ENCODE data around the gene SERPIND1.

SERPIND1 gene

DNA sequence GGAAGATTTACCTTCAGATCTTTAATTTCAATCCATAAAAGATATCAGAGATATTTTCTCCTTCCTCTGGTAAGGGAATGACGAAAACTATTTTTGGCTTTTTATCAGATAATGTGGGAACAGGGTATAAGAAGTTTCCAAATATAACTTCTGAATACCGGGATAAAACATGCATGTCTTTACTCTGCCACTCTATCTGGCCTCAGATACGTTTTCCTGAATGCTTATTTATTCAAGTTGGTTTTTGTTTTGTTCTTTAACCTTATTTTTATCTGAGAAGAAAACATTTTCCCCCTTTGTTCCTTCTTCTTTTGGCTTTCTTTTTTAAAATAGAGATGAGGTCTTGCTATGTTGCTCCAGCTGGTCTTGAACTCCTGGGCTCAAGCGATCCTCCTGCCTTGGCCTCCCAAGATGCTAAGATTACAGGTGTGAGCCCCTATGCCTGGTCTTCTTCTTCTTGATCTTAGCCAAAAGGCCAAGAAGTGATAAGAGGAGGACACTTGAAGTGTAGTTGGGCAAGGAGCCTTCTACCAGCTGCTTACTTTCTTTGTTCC lies 1.5 kb downstream of the SERPIND1 start:
- no peak for DNase-seq (ENCODE audit: low read depth, low spot score)

DNA sequence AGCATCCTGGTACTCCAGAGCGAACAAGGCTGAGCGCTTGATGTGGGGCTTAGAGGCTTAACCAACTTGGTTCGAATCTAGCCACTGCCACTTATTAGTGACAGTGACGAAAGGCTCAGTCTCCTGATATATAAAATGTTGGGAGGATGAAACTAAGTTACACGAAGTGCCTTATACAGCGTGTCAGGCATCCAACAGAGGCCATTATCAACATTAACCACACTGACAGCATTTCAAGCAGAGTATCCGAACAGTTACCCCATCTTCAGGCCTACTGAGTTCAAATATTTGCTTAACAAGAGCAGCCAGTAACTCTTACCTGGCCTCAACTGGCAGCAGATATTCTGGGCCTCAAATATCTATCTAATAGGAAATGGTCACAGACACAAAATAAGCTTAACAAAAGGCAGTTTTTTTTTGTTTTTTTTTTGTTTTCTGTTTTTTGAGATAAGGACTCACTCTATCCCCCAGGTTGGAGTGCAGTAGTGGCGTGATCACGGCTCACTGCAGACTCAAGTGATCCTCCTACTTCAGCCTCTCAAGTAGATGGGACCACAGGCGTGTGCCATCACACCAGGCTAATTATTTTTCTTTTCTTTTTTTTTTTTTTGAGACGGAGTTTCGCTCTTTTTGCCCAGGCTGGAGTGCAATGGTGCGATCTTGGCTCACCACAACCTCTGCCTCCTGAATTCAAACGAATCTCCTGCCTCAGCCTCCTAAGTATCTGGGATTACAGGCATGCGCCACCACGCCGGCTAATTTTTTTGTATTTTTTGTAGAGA lies 2.9 kb downstream of the SERPIND1 start:
- DNase-seq (ENCODE audit: low read depth, low spot score), result no peak

DNA sequence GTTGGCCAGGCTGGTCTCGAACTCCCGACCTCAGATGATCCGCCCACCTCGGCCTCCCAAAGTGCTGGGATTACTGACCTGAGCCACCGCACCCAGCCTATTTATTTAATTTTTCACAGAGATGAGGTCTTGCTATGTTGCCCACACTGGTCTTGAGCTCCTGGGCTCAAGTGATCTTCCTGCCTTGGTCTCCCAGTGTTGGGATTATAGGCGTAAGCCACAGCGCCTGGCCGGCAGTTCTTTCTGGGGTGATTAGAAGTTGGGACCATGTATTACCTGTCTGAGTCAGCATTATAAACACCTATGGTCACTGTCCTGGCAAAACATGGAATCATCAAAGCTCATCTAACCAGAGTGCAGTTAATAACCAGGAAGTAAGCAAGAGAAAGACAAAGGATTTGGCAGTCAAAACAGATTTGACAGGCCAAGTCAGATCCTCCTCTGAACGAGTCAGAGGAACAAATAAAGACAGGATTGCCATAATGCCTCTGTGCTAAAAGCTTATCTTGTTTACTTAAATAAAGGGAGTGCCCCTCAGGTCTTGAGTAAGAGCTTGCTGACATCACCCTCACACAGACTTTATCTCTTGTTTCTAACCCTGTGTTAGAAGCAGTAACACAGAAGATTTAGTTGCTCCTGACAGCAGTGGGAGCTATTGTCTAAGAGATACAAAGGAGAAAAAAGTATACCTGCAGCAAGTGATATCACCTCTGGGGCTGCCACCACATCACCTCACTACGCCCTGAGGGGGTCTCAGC lies 3.7 kb downstream of the SERPIND1 start:
- peak; percentile 44 for DNase-seq (ENCODE audit: low read depth, low spot score)

DNA sequence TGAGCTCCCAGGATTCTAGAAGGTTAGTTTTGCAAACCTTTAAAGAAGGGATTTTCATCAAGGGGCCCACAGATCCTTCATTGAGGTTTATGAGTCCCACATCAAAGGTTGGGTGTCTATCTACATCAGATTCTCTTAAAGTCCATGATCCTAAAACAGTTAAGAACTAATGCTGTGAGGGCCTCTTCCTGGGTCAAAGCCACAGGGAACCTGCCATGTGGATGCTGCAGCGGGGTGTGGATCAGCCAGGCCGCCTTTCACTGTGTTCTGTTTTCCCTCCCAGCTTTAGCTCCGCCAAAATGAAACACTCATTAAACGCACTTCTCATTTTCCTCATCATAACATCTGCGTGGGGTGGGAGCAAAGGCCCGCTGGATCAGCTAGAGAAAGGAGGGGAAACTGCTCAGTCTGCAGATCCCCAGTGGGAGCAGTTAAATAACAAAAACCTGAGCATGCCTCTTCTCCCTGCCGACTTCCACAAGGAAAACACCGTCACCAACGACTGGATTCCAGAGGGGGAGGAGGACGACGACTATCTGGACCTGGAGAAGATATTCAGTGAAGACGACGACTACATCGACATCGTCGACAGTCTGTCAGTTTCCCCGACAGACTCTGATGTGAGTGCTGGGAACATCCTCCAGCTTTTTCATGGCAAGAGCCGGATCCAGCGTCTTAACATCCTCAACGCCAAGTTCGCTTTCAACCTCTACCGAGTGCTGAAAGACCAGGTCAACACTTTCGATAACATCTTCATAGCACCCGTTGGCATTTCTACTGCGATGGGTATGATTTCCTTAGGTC lies 5.3 kb downstream of the SERPIND1 start:
- DNase-seq (ENCODE audit: low read depth, low spot score), result no peak

DNA sequence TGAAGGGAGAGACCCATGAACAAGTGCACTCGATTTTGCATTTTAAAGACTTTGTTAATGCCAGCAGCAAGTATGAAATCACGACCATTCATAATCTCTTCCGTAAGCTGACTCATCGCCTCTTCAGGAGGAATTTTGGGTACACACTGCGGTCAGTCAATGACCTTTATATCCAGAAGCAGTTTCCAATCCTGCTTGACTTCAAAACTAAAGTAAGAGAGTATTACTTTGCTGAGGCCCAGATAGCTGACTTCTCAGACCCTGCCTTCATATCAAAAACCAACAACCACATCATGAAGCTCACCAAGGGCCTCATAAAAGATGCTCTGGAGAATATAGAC lies 5.9 kb downstream of the SERPIND1 start:
- DNase-seq (ENCODE audit: low read depth, low spot score), result peak; percentile 26

DNA sequence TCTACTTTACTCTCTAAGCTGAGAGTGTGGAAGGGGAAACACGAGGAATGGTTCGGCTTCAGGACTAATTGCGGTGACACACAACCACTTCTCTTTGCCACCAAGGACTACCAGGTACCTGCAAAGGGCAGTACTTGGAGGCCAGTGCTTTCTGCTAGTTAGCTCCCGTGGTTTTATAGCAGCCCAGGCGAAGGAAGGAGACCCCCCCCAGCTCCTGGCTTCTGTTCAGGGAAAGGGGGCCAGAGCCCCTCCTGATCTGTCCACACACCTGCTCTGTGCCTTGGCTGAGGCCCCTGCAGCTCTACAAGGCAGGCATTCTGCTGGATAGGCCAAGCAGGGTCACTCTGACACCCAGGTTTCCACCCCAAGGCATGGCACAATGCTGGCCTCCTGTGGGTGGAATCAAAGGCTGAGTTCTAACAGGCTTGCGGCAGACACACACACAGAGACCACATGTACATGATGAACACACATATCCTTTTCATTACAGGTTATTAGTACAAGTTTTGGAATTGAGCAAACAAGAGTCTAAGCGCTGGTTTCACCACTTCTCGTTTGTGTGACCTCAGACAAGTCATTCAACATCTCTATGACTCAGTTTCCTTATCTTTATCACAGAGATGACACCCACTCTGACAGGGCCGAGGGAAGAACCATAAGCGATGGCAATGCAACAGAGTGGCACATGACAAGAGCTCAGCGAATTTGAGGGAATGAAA lies 7.5 kb downstream of the SERPIND1 start:
- no peak for DNase-seq (ENCODE audit: low read depth, low spot score)

DNA sequence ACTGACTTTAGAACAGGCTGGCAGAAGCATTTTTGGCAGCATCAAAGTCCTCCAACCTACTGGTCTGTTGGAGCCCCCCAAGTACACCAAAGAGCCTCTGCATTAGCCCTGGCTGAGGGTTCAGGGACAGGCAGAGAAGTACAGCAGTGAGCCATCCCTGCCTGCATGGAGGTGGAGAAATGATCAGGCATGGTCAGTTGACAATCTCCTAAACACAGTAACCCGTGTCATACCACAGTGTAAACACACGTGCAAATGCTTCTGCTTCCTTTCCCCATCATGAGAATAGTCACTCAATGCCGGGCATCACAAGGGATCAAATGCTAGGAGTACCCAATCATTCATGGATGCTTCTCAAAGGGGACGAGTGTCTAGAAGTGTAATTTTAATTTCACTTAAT lies 8.2 kb downstream of the SERPIND1 start:
- DNase-seq (ENCODE audit: low read depth, low spot score), result no peak

DNA sequence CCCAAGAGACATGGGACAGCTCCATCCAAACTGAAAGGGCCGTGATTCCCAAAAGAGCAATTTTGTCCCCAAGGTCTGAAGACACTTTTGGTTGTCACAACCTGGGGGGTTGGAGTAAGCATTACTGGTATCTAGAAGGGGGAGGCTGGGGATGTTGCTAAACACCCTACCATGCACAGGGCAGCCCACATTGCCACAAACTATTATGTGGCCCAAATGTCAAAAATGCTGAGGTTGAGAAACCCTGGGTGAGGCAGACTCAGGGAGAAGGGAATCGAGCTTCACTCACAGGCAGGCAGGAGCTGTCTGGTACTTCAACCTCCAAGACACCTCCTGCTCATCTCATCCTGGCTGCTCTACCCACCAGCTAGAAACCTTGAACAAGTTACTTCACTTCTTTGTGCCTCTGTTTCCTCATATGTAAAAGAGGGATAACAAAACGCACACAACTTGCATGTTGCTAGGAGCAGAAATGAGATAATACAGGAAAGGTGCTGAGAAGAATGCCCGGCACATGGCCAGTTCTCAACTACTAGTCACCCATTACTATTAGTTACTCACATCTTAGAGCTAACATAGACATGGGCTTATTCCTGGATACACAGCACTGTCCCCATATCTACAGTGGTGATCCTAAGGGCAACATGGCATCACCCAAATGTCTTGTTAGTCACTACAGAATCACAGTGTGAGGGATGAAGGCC lies 8.8 kb downstream of the SERPIND1 start:
- DNase-seq (ENCODE audit: low read depth, low spot score), result no peak

DNA sequence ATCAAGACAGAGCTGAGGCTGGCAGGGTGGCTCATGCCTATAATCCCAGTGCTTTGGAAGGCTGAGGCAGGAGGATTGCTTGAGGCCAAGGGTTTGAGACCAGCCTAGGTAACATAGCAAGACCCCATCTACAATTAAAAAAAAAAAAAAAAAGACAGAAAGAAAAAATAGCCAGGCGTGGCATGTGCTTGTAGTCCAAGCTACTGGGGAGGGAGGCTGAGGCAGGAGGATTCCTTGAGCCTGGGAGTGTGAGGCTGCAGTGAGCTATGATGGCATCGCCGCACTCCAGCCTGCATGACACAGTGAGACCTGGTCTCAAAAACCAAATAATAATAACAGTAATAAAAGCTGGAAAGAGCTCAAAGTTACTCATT lies 9.4 kb downstream of the SERPIND1 start:
- DNase-seq (ENCODE audit: low read depth, low spot score), result no peak

DNA sequence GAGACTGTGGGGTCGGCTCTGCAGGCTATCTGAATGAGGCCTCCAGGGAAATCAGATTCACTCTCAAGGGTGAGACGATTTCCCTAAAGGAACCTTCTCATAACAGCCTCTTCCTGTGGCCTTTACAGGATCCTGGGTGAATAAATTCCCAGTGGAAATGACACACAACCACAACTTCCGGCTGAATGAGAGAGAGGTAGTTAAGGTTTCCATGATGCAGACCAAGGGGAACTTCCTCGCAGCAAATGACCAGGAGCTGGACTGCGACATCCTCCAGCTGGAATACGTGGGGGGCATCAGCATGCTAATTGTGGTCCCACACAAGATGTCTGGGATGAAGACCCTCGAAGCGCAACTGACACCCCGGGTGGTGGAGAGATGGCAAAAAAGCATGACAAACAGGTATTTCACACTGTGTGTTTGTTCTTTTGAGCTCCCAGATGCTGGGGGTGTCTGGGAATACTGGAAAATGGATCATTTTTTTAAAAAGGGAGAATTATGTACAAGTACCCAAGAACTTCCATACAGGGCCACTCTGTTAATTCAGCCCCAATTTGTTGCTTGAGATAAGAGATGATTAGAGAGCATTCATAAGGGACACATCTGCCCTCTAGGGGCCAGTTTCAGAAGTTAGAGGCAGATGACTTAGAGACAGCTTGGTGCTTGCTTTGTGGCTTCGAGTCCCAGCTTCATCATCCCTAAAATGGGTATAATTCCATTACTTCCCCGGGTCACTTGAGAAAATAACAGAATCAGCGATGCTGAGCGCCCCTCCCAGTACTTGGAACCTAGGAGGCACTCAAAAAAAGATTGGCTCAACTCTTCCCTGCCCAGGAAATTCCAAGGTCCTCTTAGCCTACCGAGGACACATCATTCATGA lies 10.2 kb downstream of the SERPIND1 start:
- peak; percentile 74 for DNase-seq (ENCODE audit: low read depth, low spot score)

DNA sequence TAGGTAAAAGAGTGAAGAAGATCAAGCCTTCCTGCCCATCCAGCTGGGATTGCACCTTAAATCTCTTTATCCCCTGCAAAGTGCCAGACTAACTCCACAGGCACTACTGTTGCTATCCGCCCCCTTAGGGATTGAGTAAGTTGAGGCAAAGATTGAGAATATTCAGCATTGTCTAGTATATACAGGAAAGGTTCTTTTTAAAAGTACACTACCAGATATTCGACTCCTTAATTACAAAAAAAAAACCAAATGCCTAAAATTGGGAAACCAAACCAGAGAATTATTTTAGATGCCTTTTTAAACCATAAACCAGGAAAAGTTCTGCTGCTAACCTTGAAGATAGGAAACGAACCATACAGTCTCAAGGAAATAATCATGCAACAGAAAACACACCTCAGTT lies 11.5 kb downstream of the SERPIND1 start:
- no peak for DNase-seq (ENCODE audit: low read depth, low spot score)

DNA sequence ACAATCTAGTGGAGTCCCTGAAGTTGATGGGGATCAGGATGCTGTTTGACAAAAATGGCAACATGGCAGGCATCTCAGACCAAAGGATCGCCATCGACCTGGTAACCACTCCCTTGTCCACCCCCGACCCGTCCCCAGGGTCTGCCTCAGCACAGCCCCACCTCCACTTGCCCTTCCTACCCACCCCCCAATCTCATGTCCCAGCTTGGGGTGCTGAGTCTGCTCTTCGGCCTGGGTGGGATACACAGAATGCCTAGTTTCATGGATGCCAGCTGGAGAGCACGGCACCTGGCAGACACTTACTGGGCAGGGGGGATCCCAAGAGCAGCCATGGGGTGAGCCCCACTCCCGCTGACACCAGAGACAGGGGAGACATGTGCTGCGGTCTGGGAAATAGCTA lies 12.1 kb downstream of the SERPIND1 start:
- DNase-seq (ENCODE audit: low read depth, low spot score), result no peak

DNA sequence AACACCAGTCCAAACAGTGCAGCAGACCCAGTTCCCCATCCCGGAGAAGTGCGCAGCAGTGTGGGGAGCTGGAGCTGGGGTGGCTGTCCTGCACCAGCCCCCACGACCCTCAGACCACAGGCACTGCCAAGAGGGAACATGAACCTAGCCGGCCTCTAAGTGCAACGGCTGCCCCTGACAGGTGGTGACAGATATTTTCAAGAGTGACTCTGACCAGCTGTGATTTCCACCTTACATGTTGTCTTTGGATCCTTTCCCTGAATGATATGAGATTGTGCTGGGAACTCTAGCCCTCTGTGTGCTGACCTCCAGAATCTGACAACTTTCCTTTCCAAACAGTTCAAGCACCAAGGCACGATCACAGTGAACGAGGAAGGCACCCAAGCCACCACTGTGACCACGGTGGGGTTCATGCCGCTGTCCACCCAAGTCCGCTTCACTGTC lies 12.6 kb downstream of the SERPIND1 start:
- DNase-seq (ENCODE audit: low read depth, low spot score), result no peak

DNA sequence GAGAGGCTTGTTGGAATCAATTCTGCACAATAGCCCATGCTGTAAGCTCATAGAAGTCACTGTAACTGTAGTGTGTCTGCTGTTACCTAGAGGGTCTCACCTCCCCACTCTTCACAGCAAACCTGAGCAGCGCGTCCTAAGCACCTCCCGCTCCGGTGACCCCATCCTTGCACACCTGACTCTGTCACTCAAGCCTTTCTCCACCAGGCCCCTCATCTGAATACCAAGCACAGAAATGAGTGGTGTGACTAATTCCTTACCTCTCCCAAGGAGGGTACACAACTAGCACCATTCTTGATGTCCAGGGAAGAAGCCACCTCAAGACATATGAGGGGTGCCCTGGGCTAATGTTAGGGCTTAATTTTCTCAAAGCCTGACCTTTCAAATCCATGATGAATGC lies 13.3 kb downstream of the SERPIND1 start:
- DNase-seq (ENCODE audit: low read depth, low spot score), result no peak

DNA sequence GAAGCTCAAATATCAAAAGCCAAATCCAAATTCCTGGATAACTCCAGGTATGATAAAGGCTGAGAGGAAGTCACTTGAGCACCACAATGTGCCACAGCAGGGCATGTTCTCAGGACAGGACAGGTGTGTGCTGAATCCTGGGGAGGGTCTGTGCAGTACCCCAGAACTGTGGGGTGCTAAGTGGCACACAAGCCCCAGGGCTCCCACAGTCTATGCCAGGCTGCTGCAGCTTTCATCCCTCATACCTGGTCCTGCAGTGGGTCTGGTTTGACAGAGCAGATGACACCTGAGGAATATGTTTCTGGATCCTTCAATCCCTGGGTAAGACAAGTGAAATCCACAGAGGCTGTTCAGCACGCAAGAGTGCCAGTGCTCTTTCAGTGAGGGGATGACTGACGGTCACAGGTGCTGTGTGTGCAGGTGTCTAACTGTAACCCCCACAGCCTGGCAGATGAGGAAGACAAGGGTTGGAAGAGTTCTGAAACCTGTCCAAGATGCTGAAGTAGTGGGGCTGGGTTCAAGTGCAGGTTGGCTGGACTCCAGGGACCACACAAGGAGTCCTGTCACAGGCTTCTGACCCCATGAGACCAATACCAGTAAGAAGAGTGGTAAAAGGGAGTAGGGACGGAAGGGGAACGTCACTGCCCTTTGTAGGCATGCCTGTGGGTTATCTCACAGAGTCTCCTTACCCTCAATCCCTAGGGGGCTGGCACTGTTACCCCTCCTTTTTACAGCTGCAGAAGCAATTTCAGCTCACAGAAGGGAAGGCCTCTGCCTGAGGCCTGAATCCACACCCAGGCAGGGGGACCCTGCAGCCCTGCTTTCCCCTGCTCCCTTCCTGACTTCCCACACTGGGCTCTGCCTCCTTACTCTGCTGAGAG lies 14.1 kb downstream of the SERPIND1 start:
- DNase-seq (ENCODE audit: low read depth, low spot score), result no peak

DNA sequence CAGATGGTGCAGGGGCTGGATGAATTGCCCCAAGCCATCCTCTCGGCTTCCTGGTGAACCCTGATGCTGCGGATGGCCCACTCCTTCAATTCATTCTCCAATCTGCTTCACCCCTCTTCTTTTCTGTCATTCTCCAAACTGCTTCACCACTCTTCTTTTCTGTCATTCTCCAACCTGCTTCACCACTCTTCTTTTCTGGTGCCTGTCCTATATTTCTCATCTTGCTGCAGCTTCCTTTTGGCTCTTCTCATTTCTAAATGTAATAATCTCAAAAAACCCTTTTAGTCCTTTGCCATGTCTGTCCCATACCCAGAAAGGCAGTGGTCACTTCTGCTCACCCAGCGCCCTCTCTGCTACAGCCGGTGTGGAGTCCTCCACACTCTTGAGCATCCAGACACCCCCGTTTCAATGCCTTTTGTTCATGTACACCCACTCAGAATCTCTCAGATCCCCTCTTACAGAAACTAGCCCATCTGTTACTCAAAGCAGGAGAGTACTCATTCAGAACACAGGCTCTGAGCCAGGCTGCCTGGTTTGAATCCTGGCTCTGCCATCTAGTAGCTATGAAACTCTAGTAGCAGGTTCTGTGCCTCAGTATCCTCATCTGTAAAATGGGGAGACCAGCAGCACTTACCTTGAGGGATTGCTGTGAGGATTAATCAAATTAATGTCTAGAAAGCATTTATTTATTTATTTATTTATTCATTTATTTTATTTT lies 14.9 kb downstream of the SERPIND1 start:
- DNase-seq (ENCODE audit: low read depth, low spot score), result no peak

DNA sequence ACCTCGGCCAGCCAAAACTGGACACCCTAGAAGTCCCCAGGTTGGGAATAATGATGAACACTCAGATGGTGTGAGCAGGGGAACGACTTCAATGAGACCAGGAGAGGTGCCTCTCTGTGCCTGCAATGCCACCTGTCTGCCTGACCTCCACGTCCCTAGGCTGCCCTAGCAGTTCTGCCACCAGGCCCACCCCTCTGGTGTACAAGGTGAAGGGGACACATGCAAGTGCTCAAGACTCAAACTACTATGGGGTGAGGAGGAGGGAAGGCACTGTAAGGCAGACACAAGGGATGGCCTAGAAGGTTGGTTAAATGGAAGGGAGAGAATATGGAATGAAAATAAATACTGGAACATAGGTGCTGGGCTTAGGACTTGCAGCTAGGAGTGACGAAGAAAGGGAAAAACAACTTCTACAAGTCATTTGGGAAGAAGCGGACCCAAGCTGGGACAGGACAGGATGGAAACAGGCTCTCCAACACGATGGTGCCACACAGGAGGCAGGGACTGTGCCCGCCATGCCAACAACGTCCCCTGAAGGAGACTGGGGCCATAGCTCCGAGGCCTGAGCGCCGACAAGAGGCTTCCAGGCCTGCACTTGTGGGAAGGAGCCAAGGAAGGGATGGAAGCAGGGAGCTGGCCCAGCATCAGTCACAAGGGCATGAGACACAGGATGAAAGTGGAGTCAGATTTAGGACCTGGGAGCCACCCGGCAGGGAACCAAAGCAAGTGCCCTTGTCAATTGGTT lies 18.5 kb downstream of the SERPIND1 start:
- no peak for DNase-seq (ENCODE audit: low read depth, low spot score)

Measured in astrocyte of the hippocampus (primary cell).